Tibial nerve (tissue), 4 donors: Measurements from ENCODE around the gene RAI14.

Experiments used
- EP300 ChIP-seq, 2 donors: sonication (generic); formaldehyde crosslinking; IDR thresholded peaks; one replicate each; pipeline ENCODE4 v1.6.1; 2017; ENCODE audit warnings: antibody characterized with exemption in 2 of 2, mild to moderate bottlenecking in 1 of 2
- TF ChIP-seq, protein P1 (sequence below), 5 experiments: fragments of 200-600 bp in 3 of 5; fragments of 450-650 bp in 2 of 5; sonication (generic) in 3 of 5; IDR thresholded peaks; one replicate each; pipeline ENCODE4 v1.5.1; 2016 to 2019; ENCODE audit warnings: antibody characterized with exemption in 5 of 5, mild to moderate bottlenecking in 3 of 5, moderate library complexity in 2 of 5

GRCh38 chr5:34765662-34766061 is 109.5 kb downstream of the RAI14 start:
- TF ChIP-seq, protein P1, sequence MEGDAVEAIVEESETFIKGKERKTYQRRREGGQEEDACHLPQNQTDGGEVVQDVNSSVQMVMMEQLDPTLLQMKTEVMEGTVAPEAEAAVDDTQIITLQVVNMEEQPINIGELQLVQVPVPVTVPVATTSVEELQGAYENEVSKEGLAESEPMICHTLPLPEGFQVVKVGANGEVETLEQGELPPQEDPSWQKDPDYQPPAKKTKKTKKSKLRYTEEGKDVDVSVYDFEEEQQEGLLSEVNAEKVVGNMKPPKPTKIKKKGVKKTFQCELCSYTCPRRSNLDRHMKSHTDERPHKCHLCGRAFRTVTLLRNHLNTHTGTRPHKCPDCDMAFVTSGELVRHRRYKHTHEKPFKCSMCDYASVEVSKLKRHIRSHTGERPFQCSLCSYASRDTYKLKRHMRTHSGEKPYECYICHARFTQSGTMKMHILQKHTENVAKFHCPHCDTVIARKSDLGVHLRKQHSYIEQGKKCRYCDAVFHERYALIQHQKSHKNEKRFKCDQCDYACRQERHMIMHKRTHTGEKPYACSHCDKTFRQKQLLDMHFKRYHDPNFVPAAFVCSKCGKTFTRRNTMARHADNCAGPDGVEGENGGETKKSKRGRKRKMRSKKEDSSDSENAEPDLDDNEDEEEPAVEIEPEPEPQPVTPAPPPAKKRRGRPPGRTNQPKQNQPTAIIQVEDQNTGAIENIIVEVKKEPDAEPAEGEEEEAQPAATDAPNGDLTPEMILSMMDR (IDR thresholded peaks at IDR 0.05), result no peak
- no peak for TF ChIP-seq EP300 (IDR thresholded peaks at IDR 0.05)
